HG02938 (cell line): Measurements from ENCODE around the gene BORCS5.

Experiments used
- ATAC-seq: cut with Tn5 transposase; IDR thresholded peaks from one replicate; pipeline ENCODE4 v1.9.1; 2021; ENCODE audit warnings: mild to moderate bottlenecking, moderate library complexity; ENCODE audit not compliant: unreplicated experiment

Gene BORCS5

DNA sequence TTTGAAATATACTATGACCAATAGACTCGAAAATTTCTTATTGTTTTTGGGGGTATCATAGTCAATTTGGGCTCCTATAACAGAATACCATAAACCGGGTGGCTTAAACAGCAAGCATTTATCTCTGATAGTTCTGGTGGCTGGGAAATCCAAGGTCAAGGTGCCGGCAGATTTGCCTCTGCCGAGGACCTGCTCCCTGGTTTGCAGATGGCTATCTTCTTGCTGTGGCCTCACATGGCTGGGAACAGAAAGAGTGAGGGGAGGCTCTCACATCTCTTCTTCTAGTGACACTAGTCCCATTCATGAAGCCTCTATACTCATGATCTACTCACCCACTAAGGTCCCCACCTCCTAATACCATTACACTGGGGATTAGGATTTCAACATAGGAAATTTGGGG lies 70.7 kb downstream of the BORCS5 start:
- ATAC-seq: no peak

DNA sequence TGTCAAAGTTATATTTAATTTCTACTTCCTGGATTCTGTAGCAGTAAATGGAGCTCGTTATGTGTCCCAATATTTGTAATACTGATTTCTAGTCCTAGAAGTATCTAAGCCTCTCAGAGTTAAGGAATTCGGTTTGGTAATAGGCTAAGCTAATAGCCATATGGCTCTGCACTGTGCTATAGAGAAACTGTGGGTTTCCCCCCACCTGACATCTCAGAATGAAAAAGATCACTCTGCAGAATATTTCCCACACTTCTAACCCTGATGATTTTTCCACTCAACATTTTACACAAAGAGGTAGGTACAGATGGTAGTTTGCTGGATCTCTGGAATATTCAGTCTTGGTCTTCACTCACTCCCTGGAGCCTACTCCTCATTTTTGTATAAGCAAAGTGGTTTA lies 71.2 kb downstream of the BORCS5 start:
- ATAC-seq: no peak

GRCh38 chr12:12428961-12429657 lies 72.2 kb downstream of the BORCS5 start:
- no peak for ATAC-seq

- ATAC-seq: no peak
Measured at GRCh38 chr12:12432364-12432763, 75.5 kb downstream of the BORCS5 start.

- ATAC-seq: no peak
Measured at GRCh38 chr12:12433203-12433731, 76.4 kb downstream of the BORCS5 start.

DNA sequence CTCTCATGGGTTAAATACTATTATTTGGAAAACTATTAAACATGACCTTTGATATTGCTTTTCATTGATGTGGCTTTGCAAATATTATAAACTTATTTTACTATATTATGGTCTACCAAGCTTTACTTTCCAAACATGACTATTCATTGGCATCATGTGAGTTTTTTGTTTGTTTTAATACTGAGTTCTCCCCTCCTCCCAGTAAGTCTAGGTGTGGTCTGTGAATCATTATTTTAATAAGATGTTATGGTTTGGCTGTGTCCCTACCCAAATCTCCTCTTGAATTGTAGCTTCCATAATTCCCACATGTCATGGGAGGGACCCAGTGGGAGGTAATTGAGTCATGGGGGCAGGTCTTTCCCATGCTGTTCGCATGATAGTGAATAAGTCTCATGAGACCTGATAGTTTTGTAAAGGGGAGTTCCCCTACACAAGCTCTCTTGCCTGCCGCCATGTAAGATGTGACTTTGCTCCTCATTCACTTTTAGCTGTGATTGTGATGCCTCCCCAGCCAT lies 80.0 kb downstream of the BORCS5 start:
- ATAC-seq: no peak

DNA sequence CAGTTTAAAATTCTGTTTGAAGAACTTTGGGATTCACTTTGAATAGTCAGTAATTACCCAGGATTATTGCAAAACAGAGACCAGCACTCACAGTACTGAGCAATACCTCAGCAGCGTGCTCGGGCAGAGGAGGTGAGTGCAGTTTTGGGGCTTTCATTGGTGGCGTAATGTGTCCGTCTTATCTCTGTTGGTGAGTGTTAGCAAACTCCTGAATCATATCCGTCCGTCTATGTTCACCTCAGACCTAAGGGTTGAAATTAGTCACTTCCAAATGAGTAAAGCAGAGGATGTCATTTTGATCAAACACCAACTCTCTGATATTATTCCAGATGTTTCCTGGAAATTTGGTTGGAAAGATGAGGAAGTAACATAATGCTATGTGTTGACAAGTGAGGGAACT lies 82.8 kb downstream of the BORCS5 start:
- no peak for ATAC-seq

DNA sequence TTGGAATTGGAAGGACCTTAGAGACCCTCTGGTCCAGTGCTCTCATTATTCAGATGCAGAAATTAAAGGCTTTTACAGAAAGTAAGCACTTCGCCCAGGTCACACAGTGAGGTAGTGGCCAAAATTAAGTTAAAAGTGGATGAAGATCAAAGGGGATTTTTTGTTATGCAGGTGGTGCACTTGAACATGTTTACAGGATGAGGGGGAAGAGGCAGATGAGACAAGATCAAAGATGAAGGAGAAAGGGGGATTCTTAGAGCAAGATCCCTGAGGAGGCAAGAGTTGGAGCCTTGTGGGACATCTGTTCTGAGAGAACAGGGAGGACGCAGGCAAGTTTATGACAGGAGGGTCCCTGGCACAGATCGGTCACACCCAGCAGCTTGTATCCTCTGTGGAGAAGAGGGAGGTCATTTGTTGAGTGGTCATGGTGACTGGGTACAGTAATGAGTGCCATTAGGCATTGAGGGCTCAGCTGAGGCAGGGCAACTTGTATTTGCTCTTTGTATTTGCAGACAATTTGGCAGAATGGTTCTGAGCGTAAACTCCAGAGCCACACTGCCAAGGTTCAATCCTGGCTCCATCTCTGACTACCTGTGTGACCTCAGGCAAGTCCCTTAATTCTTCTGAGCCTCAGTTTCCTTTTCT lies 84.0 kb downstream of the BORCS5 start:
- no peak for ATAC-seq

DNA sequence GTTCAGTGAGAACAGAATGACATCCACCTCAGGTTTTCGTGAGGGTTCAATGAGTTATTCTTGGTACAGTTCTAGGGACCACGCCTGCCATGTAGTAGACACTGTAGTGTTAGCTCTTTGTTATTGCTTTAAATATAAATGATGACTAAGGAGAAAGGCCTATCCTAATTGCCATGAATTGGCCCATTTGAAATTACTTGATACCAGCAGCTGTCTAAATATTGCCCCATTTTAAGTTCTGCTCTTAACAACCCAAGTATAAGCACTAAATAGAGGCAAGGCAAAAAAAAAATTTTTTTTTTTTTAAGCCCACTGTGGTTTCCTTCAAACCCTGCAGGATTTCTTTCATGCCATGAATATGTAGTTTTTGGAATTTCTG lies 84.5 kb downstream of the BORCS5 start:
- ATAC-seq: no peak

GRCh38 chr12:12441843-12442461 lies 85.1 kb downstream of the BORCS5 start:
- ATAC-seq: no peak

- ATAC-seq: no peak
Measured at GRCh38 chr12:12442548-12443071, 85.7 kb downstream of the BORCS5 start.

DNA sequence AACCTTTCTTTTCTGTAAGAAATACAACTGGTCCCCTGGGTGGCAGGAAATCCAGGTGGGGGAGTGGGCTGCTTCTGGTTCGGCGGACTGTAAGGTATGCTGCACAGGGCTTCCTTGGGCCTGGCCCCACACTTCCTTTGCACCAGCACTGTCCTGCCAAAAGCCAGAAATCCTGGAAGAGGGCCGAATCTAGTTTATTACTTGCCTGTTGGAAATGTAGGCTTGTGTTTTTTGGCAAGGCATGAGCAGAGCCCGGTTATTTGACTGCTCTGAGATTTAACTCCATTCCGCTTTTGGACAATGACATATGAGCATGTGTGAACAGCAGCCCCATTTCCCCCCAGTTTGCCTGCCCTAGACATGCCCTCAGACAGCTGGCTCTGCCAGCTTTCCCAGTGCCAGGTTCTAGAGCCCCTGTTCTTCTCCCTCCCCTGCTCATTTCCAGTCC lies 86.6 kb downstream of the BORCS5 start:
- no peak for ATAC-seq

DNA sequence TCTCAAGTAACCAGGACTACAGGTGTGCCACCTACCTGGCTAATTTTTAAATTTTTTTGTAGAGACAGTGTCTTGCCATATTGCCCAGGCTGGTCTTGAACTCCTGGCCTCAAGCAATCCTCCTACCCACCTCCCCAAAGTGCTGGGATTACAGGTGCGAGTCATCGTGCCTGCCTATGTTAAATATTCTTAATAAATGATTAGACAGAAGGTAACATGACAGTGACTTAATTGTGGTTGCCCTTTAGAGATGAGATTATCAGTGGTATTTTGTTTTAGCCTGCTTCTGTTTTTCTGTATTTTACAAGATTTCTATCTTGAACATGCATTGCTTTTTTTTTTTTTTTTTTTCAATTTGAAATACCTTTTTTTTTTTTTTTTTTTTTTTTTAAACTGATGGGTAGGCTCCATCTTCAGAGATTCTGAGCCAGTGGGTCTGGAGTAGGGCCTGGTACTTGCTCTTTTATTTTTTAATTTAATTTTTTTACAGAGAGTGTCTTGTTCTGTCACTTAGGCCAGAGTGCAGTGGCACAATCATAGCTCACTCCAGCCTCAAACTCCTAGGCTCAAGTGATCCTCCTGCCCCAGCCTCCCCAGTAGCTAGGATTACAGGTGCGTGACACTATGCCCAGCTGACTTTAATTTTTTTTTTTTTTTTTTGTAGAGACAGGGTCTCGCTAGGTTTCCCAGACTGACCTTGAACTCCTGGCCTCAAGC lies 88.4 kb downstream of the BORCS5 start:
- ATAC-seq: no peak

DNA sequence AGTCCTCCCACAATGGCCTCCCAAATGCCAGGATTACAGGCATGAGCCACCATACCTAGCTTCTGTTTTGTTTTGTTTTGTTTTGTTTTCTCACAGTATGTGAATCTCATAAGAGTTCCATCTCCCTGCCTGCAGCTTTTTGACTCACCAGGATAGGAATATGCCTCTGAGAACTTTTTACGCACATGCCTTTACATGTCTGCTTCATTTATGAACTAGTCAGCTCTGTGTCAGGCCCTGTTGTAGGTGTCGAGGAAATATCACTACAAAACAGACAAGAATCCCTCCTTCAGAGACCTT lies 89.0 kb downstream of the BORCS5 start:
- no peak for ATAC-seq

- ATAC-seq: no peak
Measured at GRCh38 chr12:12446786-12447185, 89.9 kb downstream of the BORCS5 start.

DNA sequence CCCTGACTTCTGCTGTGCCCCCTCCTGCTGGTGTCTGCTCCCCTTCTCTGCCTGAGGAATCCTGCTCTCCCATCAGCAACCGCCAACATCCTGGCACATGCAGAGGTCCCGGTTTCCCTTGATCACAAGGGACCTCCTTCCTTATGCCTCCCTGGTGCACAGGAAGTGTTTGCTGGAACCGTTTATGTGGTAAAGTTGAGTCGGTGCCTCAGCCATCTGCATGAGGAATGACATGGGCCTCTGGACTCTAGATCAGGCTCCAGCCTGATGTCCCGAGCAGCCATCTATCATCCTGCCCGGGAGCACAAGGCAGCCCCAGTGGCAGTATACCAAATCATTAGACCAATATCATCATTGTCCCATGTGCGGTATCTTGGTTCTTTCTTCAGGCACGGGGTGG lies 90.4 kb downstream of the BORCS5 start:
- ATAC-seq: no peak

- ATAC-seq: no peak
Measured at GRCh38 chr12:12447837-12448236, 91.0 kb downstream of the BORCS5 start.

- no peak for ATAC-seq
Measured at GRCh38 chr12:12449533-12450025, 92.7 kb downstream of the BORCS5 start.

DNA sequence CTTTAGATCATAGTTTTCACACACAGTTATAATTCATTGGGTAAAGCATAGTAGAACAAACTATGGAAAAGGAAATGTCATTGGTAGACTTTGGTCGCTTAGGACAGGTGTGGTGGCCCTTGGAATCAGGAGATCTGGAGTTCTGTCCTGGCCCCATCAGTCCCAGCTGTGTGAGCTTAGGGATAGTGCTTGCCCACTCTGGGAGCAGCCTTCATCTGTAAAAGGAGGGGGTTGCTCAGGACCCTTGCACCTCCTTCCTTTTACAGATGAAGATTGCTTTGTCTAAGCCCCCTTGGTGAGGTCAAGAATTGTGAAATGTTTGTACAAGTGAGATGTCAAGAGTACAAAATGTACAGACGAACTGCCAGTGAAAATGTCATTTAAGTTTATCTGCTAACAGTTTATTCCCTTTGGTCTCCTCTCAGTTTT lies 93.2 kb downstream of the BORCS5 start:
- no peak for ATAC-seq

GRCh38 chr12:12451098-12451497 lies 94.2 kb downstream of the BORCS5 start:
- ATAC-seq: no peak

DNA sequence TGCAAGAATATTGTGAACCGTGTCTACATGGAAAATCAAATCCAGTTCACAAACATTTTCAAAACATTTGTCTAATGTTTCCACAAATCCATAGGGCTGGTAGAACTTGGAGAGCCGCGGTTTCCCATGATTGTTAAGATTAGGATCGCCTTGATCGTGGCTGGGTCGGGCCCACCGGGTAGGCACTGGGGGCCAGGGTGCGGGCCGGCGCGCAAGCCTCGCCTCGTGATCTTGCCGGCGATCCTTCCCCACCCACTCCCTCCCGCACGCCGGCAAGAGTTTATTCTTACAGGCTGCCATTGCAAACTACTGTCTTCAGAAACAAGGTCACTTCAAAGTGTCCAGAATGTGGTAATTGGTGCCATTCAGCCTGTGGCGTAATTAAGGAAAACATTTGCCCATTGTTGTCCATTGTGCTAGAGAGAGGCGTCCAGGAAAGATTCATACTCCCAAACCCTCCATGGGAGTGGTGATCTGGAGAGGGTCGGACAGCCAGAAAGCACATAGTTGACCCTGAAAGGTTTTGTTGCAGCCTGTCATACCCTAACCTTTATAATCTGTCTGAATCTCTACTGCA lies 95.5 kb downstream of the BORCS5 start:
- no peak for ATAC-seq
